ENCODE data around the gene SNX22. TPM values are rescaled to one million over a fixed set of nuclear protein-coding genes. Genes with fewer than 3 reads are reported as not detected.
A peak's percentile ranks its signal among the peaks of the same experiment; 100 is the strongest.

The SNX22 gene
- total and polyA plus RNA-seq, 9 of the 15 experiments (the other 6 are each of a cell fraction or from before 2014, with no cell fraction given), result 0.91 to 3.0 (median 2.0) TPM

DNA sequence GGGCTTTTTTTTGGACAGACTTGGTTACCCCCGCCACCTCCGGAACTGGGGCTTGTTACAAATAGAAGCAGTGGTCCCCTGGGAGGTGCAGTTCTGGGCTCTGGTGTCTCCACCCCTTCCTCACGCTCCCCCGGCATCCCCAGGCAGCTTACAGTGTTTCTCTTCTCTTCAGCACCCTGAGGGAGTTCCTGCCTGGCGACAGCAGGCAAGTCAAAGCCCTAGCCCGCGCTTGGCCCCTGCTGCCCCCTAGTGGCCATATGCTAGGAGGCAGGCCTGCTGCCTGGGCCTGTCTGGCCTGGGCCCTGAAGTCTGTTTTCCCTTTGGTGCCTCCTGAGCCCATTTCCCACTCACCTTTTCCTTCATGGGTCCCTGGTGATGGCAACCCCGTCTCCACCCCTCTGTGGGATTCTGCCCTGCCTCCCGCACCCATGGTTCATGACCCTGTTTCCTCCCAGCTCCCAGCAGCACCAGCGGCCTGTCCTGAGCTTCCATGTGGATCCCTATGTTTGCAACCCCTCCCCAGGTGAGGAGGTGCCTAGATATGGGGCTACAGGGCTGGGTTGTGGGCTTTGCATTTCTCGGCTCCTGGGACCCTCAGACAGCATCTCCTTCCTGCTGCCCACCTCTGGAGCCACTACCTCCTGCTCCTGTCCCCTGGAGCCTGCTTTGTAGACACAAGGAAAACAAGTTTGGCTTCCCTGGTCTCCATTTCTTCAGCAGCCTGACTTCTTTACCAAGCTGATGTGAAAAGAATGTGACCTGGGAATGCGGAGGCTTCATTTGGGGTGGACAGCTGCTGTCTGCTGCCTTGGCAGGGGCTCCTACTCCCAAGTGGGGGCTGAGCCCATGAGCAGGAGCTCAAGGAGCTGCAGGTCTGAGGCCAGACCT is 2.2 kb downstream of the SNX22 start (continued):
- TF ChIP-seq RAD21 (CRISPR knock-in tag; conservative IDR thresholded peaks at IDR 0.05 in 1 of 2, IDR thresholded peaks at IDR 0.05 in 1 of 2) (peak; percentile 67 to 90), ZNF239 (CRISPR knock-in tag; IDR thresholded peaks at IDR 0.05) (no peak), PCBP1 (IDR thresholded peaks at IDR 0.05; ENCODE audit: low read depth, low read length, poor library complexity, severe bottlenecking) (no peak), ZNF699 (CRISPR knock-in tag; IDR thresholded peaks at IDR 0.05; ENCODE audit: insufficient replicate concordance) (no peak), NBN (IDR thresholded peaks at IDR 0.05; ENCODE audit: low read depth) (no peak), GATAD2A (IDR thresholded peaks at IDR 0.05) (no peak), SIN3A (IDR thresholded peaks at IDR 0.05; ENCODE audit: borderline replicate concordance in 2 of 2, control insufficient read depth in 1 of 2, low read depth in 2 of 2, low read length in 2 of 2) (no peak)
- TF ChIP-seq, protein P1, sequence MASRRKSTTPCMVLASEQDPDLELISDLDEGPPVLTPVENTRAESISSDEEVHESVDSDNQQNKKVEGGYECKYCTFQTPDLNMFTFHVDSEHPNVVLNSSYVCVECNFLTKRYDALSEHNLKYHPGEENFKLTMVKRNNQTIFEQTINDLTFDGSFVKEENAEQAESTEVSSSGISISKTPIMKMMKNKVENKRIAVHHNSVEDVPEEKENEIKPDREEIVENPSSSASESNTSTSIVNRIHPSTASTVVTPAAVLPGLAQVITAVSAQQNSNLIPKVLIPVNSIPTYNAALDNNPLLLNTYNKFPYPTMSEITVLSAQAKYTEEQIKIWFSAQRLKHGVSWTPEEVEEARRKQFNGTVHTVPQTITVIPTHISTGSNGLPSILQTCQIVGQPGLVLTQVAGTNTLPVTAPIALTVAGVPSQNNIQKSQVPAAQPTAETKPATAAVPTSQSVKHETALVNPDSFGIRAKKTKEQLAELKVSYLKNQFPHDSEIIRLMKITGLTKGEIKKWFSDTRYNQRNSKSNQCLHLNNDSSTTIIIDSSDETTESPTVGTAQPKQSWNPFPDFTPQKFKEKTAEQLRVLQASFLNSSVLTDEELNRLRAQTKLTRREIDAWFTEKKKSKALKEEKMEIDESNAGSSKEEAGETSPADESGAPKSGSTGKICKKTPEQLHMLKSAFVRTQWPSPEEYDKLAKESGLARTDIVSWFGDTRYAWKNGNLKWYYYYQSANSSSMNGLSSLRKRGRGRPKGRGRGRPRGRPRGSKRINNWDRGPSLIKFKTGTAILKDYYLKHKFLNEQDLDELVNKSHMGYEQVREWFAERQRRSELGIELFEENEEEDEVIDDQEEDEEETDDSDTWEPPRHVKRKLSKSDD (conservative IDR thresholded peaks at IDR 0.05; ENCODE audit: low read length), result no peak

All from K562 (cell line).